CD8-positive, alpha-beta memory T cell (primary cell): ENCODE data around the gene AGBL2. TPM values are rescaled to one million over a fixed set of nuclear protein-coding genes. Genes with fewer than 3 reads are reported as not detected.
"Not testable (repeated sequence)": the region's sequence is repeated elsewhere in the genome, so short reads cannot be mapped to it uniquely, and the experiment has no call there.

ENCODE experiments used
- CTCF ChIA-PET: fragments of 350-600 bp; sonication (Branson Sonifier 250); formaldehyde crosslinking; loops from one replicate; lab custom pipeline; 2021; ENCODE audit warnings: antibody characterized with exemption; lab: Charles Lee
- POLR2A ChIA-PET: fragments of 350-600 bp; sonication (Branson Sonifier 250); formaldehyde crosslinking; loops from one replicate; lab custom pipeline; 2021; ENCODE audit warnings: antibody characterized with exemption; lab: Charles Lee
- DNase-seq, 5 donors: peaks; one replicate each; pipeline versions ENCODE4 v3.0.0 to v3.0.0-alpha.2; 2020 to 2022; ENCODE audit warnings: mixed read lengths in 1 of 5
- H3K27ac ChIP-seq: one replicate; pipeline ENCODE4 v1.7.0; 2013; ENCODE audit warnings: low read depth, mild to moderate bottlenecking, low read length, moderate library complexity
- H3K27me3 ChIP-seq: 2 replicates; pipeline ENCODE4 v1.7.0; 2013; ENCODE audit warnings: low read length, mild to moderate bottlenecking; ENCODE audit not compliant: insufficient read depth, poor library complexity, severe bottlenecking
- H3K36me3 ChIP-seq: 2 replicates; pipeline ENCODE4 v1.7.0; 2013; ENCODE audit warnings: mild to moderate bottlenecking, low read length, moderate library complexity; ENCODE audit not compliant: insufficient read depth
- H3K4me1 ChIP-seq: 2 replicates; pipeline ENCODE4 v1.7.0; 2013; ENCODE audit warnings: mild to moderate bottlenecking, low read length, moderate library complexity; ENCODE audit not compliant: insufficient read depth
- H3K4me3 ChIP-seq: 2 replicates; pipeline ENCODE4 v1.7.0; 2013; ENCODE audit warnings: mild to moderate bottlenecking, low read length
- H3K9me3 ChIP-seq: 2 replicates; pipeline ENCODE4 v1.7.0; 2013; ENCODE audit warnings: mild to moderate bottlenecking, low read length
- H3K27ac Mint-ChIP-seq, 8 donors: one replicate each; pipeline ENCODE4 v1.8.0; 2020 to 2021; ENCODE audit warnings: mixed read lengths in 8 of 8, mild to moderate bottlenecking in 6 of 8, inconsistent platforms in 3 of 8, moderate library complexity in 3 of 8
- H3K27me3 Mint-ChIP-seq, 2 donors: one replicate each; pipeline ENCODE4 v1.8.0; 2020 to 2021; ENCODE audit warnings: mixed read lengths in 2 of 2, mild to moderate bottlenecking in 1 of 2, moderate library complexity in 1 of 2
- H3K36me3 Mint-ChIP-seq, 3 donors: one replicate each; pipeline ENCODE4 v1.8.0; 2020 to 2021; ENCODE audit warnings: mixed read lengths in 3 of 3, inconsistent platforms in 1 of 3, mild to moderate bottlenecking in 1 of 3
- H3K4me1 Mint-ChIP-seq, 3 donors: one replicate each; pipeline ENCODE4 v1.8.0; 2020 to 2021; ENCODE audit warnings: mixed read lengths in 3 of 3, inconsistent platforms in 1 of 3, mild to moderate bottlenecking in 1 of 3
- H3K4me3 Mint-ChIP-seq, 7 donors: one replicate each; pipeline ENCODE4 v1.8.0; 2020 to 2021; ENCODE audit warnings: mixed read lengths in 7 of 7, mild to moderate bottlenecking in 6 of 7, moderate library complexity in 4 of 7, inconsistent platforms in 2 of 7
- H3K9me3 Mint-ChIP-seq, 5 donors: one replicate each; pipeline ENCODE4 v1.8.0; 2020 to 2022; ENCODE audit warnings: mixed read lengths in 5 of 5, mild to moderate bottlenecking in 3 of 5, moderate library complexity in 2 of 5, inconsistent platforms in 1 of 5
- polyA plus RNA-seq: library from polyadenylated mRNA; unstranded; fragments of 300-500 nt; fragmentation: Illumina TruSeq; gene quantifications from one replicate; pipeline ENCODE4 v1.2.3, GENCODE V29; 2021
- total RNA-seq, 2 experiments: library from RNA; stranded (reverse); gene quantifications; one replicate each; pipeline ENCODE4 v1.2.3, GENCODE V29; 2021

Gene AGBL2, protein sequence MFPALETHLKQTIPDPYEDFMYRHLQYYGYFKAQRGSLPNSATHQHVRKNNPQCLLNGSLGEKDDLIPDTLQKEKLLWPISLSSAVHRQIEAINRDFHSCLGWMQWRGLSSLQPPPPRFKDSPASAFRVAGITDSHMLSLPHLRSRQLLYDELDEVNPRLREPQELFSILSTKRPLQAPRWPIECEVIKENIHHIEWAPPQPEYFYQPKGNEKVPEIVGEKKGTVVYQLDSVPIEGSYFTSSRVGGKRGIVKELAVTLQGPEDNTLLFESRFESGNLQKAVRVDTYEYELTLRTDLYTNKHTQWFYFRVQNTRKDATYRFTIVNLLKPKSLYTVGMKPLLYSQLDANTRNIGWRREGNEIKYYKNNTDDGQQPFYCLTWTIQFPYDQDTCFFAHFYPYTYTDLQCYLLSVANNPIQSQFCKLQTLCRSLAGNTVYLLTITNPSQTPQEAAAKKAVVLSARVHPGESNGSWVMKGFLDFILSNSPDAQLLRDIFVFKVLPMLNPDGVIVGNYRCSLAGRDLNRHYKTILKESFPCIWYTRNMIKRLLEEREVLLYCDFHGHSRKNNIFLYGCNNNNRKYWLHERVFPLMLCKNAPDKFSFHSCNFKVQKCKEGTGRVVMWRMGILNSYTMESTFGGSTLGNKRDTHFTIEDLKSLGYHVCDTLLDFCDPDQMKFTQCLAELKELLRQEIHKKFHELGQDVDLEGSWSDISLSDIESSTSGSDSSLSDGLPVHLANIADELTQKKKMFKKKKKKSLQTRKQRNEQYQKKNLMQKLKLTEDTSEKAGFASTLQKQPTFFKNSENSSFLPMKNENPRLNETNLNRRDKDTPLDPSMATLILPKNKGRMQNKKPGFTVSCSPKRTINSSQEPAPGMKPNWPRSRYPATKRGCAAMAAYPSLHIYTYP
- total RNA-seq = 1 to 10 TPM; 2.6 to 2.9 TPM
- 1.0 TPM for polyA plus RNA-seq

DNA sequence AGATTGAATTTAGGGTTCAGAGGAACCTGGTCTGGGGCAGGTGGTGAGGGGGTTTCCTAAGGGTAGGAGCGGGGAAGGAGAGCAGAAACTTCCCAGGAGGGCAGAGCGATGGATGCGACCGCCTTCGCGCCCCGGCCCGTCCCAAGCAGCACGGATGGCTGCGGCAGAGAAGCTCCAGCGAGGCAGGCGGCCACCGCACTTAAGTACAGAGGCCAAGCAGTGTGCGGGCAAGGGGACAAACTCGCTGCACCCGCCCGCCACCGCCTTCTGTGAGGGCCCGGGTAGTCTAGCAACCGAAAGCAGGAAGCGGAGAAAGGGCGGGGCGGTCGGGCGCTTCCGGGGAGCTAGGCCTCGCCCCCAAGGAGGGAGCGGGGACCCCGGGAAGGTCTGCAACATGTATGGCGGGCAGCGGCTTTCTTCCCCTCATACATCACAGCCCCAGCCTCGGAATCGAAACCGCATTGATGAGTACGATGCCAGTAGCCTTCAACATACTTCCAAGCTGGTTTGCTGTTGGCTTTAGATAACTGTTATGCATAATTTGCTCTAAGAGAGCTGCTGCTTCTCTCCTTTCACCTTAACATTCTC is at the start of gene AGBL2:
AGBL2 (minus strand) TSS at position 288 of the 588 bp plus-strand sequence. CDS start 719 bp downstream, outside the sequence.
- Histone ChIP-seq H3K4me1 (peaks cover 15% of the 10 kb centered on the region), H3K27ac (peak within 1 kb of the TSS; percentile 90), H3K4me3 (peak within 1 kb of the TSS; percentile 99), H3K36me3 (peaks cover 11% of the 10 kb centered on the region), H3K9me3 (no peaks in the 10 kb centered on the region), H3K27me3 (no peaks in the 10 kb centered on the region)
- POLR2A ChIA-PET = interaction anchor here (0.7 to 3.2 kb wide), 5 partner anchors 52 to 162 kb away, joined by 3 to 24 read pairs (median 4); partner anchors contain the start of genes CELF1, FNBP4, KBTBD4 and NDUFS3
- Mint-ChIP-seq H3K36me3 (peaks cover 0 to 41% (median 11%) of the 10 kb centered on the region in 3 donors), H3K9me3 (no peaks in the 10 kb centered on the region), H3K4me1 (peaks cover 17 to 26% (median 24%) of the 10 kb centered on the region in 3 donors), H3K27me3 (no peaks in the 10 kb centered on the region), H3K4me3 (peak within 1 kb of the TSS; percentile 95 to 100 (median 98)), H3K27ac (peak within 1 kb of the TSS; percentile 96 to 100 (median 98))
- DNase-seq = peak; percentile 79 to 90 (median 81)
- CTCF ChIA-PET = interaction anchor here (1.5 to 1.9 kb wide), 2 partner anchors 10 to 13 kb away, joined by 6 to 9 read pairs; no protein-coding TSS in a partner anchor

DNA sequence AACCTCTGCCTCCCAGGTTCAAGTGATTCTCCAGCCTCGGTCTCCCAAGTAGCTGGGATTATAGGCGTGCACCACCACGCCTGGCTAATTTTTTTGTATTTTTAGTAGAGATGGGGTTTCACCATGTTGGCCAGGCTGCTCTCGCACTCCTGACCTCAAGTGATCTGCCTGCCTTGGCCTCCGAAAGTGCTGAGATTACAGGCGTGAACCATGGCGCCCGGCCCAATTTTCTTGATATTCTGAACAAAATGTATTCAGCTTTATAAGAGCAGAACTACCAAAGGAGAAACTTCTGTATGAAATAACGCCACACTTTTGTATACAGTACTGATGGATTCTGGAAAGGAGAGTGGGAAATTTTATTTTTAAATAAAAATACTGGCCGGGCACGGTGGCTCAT is 44.1 kb upstream of the AGBL2 start:
- H3K27ac Mint-ChIP-seq = peak overlapping the region in 2 of 8 donors; percentile 23 to 36
- H3K27me3 ChIP-seq, H3K4me3 Mint-ChIP-seq, H3K4me1 ChIP-seq, H3K9me3 Mint-ChIP-seq, H3K4me3 ChIP-seq, DNase-seq, H3K27me3 Mint-ChIP-seq, H3K27ac ChIP-seq, H3K9me3 ChIP-seq: not testable (repeated sequence)
- H3K4me1 Mint-ChIP-seq = peaks cover 9 to 35% (median 26%) of the 10 kb centered on the region in 3 donors
- peaks cover 8 to 81% (median 13%) of the 10 kb centered on the region in 3 donors for H3K36me3 Mint-ChIP-seq
- peaks cover 42% of the 10 kb centered on the region for H3K36me3 ChIP-seq
- POLR2A ChIA-PET = interaction anchor here (0.7 kb wide), 3 partner anchors 12 to 1017 kb away, joined by 3 to 4 read pairs (median 3); no protein-coding TSS in a partner anchor
- CTCF ChIA-PET = interaction anchor here (0.9 kb wide), 1 partner anchor 30 kb away, joined by 3 read pairs; no protein-coding TSS in a partner anchor

DNA sequence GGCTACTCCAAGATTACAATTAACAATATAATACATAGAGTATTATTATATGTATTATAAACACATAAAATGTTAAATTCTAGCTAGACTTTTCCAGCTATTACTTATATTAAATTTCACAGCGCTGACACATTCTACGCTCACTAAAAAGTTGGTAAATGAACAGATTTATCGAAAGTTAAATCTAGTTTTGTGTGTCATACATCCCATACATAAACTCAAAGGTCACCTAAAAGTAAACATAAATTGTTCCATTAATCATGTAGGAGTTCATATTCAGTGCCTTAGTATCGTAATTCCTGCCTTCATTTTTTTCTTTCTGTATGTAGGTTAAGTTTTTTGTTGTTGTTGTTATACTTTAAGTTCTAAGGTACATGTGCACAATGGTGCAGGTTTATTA is 41.0 kb upstream of the AGBL2 start:
- H3K9me3 Mint-ChIP-seq = no peaks in the 10 kb centered on the region
- no peak overlapping the region for H3K27ac ChIP-seq
- H3K9me3 ChIP-seq = no peaks in the 10 kb centered on the region
- no peak overlapping the region for H3K4me3 Mint-ChIP-seq
- ChIA-PET CTCF (interaction anchor here (1.0 kb wide), 1 partner anchor 22 kb away, joined by 3 read pairs; no protein-coding TSS in a partner anchor), POLR2A (no interaction called here)
- peak overlapping the region in 2 of 8 donors; percentile 50 to 92 for H3K27ac Mint-ChIP-seq
- H3K36me3 Mint-ChIP-seq = peaks cover 12 to 86% (median 17%) of the 10 kb centered on the region in 3 donors
- H3K4me1 Mint-ChIP-seq = peaks cover 7 to 34% (median 28%) of the 10 kb centered on the region in 3 donors
- no peaks in the 10 kb centered on the region for H3K27me3 Mint-ChIP-seq
- no peaks in the 10 kb centered on the region for H3K27me3 ChIP-seq
- H3K4me1 ChIP-seq = no peaks in the 10 kb centered on the region
- H3K4me3 ChIP-seq = no peak overlapping the region
- no peak for DNase-seq
- H3K36me3 ChIP-seq = peaks cover 57% of the 10 kb centered on the region

DNA sequence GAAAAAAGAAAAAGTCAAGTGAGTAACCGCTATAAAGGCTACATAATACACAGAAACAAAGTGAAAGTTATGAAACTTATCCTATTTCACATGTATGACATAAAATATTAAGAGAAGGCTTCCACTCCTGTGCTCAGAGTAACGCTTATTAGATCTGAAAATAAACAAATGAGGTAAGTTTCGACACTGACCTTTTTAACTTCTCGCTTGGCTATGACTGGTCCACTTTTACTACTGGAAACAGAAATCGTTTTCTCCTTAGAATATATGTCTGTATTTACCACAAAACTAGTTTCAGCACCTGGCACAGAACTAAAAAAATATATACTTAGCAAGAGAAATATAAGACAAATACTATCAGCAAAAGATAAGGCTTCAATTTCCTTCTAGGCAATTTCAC is 35.6 kb upstream of the AGBL2 start:
- H3K27me3 ChIP-seq = no peaks in the 10 kb centered on the region
- Mint-ChIP-seq H3K27me3 (peaks cover 0 to 1% of the 10 kb centered on the region in 2 donors), H3K9me3 (no peaks in the 10 kb centered on the region), H3K27ac (peak overlapping the region in 2 of 8 donors; percentile 55 to 61), H3K4me1 (peaks cover 9 to 26% (median 26%) of the 10 kb centered on the region in 3 donors), H3K4me3 (no peak overlapping the region), H3K36me3 (peaks cover 11 to 78% (median 17%) of the 10 kb centered on the region in 3 donors)
- no peak overlapping the region for H3K27ac ChIP-seq
- ChIA-PET POLR2A (no interaction called here), CTCF (no interaction called here)
- H3K4me3 ChIP-seq = no peak overlapping the region
- H3K4me1 ChIP-seq = no peaks in the 10 kb centered on the region
- no peaks in the 10 kb centered on the region for H3K9me3 ChIP-seq
- peaks cover 72% of the 10 kb centered on the region for H3K36me3 ChIP-seq
- no peak for DNase-seq

DNA sequence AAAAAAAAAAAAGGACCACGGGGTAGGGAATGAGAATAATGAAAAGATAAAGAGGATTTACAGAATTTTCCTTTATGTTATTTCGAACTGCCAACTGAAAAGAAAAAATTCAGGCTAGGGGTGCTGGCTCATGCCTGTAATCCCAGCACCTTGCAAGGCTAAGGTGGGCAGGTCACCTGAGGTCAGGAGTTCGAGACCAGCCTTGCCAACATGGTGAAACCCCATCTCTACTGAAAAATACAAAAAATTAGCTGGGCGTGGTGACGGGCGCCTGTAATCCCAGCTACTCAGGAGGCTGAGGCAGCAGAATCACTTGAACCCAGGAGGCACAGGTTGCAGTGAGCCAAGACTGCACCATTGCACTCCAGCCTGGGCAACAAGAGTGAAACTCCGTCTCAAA is 27.3 kb upstream of the AGBL2 start:
- H3K9me3 Mint-ChIP-seq, CTCF ChIA-PET, H3K9me3 ChIP-seq, H3K27me3 Mint-ChIP-seq, H3K27ac ChIP-seq, H3K4me1 ChIP-seq, H3K27me3 ChIP-seq, DNase-seq, H3K4me3 Mint-ChIP-seq, H3K4me3 ChIP-seq: not testable (repeated sequence)
- H3K36me3 ChIP-seq = peaks cover 44% of the 10 kb centered on the region
- peaks cover 12 to 85% (median 19%) of the 10 kb centered on the region in 3 donors for H3K36me3 Mint-ChIP-seq
- peak overlapping the region in 1 of 8 donors; percentile 33 for H3K27ac Mint-ChIP-seq
- peaks cover 6 to 20% (median 6%) of the 10 kb centered on the region in 3 donors for H3K4me1 Mint-ChIP-seq
- POLR2A ChIA-PET = interaction anchor here (0.6 kb wide), 1 partner anchor 20 kb away, joined by 3 read pairs; no protein-coding TSS in a partner anchor

DNA sequence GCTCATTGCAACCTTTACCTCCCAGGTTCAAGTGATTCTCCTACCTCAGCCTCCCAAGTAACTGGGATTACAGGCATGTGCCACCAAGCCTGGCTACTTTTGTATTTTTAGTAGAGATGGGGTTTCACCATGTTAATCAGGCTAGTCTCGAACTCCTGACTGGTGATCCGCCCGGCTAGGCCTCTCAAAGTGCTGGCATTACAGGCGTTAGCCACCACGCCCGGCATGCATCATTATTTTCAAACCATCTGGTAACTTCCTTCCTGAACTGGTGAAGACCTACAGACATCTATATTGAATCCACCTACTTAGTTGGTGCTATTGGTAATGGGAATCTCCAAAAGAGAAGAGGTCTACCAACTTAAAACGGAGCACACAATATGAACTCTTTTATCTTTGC is 22.6 kb upstream of the AGBL2 start:
- H3K36me3 ChIP-seq = peaks cover 39% of the 10 kb centered on the region
- Mint-ChIP-seq H3K36me3 (peaks cover 4 to 79% (median 7%) of the 10 kb centered on the region in 3 donors), H3K27ac (peak overlapping the region in 1 of 8 donors; percentile 6)
- H3K27ac ChIP-seq, CTCF ChIA-PET, H3K4me1 ChIP-seq, H3K9me3 ChIP-seq, H3K9me3 Mint-ChIP-seq, H3K4me3 Mint-ChIP-seq, DNase-seq, H3K27me3 Mint-ChIP-seq, H3K4me1 Mint-ChIP-seq, H3K4me3 ChIP-seq, POLR2A ChIA-PET, H3K27me3 ChIP-seq: not testable (repeated sequence)

DNA sequence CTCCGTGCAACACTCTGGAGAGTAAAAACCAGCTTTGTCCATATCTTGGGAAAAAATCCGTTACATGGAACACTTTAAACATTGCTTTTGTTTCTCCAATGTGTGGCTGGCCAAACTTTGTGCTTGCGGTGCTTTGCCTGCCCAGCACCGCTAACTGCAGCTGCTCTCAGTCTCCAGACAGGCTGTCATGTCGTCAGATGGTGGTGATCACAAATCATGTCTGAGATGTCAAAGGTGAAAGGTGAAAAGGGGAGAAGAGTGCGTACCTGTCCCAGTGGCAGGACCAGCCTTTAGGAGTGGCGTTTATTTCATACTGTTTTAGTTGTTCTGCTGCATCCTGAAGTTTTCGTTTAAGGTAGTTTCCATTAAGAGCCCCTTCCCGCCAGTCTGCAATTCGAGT is 17.1 kb upstream of the AGBL2 start:
- Histone ChIP-seq H3K9me3 (no peaks in the 10 kb centered on the region), H3K4me3 (no peak overlapping the region), H3K36me3 (peaks cover 77% of the 10 kb centered on the region), H3K4me1 (no peaks in the 10 kb centered on the region), H3K27ac (no peak overlapping the region), H3K27me3 (no peaks in the 10 kb centered on the region)
- Mint-ChIP-seq H3K4me3 (no peak overlapping the region), H3K36me3 (peaks cover 9 to 90% (median 22%) of the 10 kb centered on the region in 3 donors), H3K27ac (no peak overlapping the region), H3K4me1 (peaks cover 5 to 11% (median 7%) of the 10 kb centered on the region in 3 donors), H3K9me3 (no peaks in the 10 kb centered on the region), H3K27me3 (no peaks in the 10 kb centered on the region)
- DNase-seq = no peak
- ChIA-PET POLR2A (no interaction called here), CTCF (no interaction called here)
